Measurements from ENCODE around the gene CXCL11.
"Not testable (repeated sequence)": the region's sequence is repeated elsewhere in the genome, so short reads cannot be mapped to it uniquely, and the experiment has no call there.

Gene CXCL11

GRCh38 chr4:76035799-76036380 lies at the start of gene CXCL11:
Gene CXCL11 (minus strand): TSS chr4:76036070. CDS start chr4:76035987, 83 bp downstream.
- DNase-seq = no peak

GRCh38 chr4:76084542-76084941 lies 48.7 kb upstream of the CXCL11 start:
- no peak for DNase-seq

DNA sequence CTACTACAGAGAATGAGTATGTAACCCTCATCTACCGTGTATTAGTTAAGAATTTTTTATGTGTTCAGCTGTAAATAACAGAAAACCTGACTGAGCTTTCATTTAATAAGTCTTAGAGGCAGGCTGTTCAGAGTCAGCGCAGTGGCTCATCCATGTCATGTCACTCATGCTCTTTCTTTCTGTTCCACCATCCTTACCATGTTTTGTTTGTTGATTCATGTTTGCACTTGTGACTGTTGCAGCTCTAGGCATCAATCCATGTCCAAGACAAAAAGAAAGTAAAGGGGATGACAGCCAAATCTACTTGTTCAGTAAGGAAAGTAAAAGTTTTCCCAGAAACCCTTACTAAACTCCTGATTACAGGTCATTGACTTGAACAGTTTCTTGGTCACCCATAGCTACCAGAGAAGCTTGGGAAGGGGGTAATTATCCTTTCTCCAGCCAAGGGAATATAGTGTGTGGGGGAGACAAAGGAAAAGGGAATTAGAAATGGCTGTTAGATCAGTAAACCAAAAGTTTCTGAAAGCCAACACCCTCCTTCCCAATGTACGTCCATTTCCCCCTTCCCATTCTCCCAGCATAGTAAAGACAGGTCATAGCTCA lies 47.6 kb upstream of the CXCL11 start:
- no peak for DNase-seq

GRCh38 chr4:76078033-76078613 lies 42.3 kb upstream of the CXCL11 start:
- DNase-seq = no peak

DNA sequence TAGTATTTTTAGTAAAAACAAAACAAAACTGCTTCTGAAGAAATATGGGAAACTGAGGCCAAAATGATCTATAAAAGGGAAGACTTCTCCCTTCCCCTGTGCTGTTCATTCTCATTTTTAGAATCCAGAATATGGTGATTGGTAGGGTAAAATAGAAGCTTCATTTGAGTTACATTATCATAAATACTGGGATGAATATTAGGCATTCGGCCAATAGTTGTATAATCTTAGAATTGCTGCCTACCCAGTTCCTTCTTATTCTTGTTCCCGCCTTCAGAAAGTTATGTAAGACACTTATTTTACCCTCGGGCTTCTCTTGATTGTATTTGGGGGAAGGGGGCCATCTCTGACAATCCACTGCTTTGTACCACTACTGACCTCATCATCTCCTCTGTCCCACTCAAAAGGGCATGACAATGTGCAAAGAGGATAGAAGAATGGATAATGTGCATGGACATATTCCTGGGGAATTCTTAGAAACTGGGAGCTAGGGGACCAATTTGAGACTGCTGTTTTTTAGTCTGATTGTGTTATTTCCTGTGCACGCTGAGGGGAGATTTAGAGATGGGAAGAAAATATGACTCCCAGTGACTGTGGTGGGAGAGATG lies 39.2 kb upstream of the CXCL11 start:
- DNase-seq = no peak

GRCh38 chr4:76074468-76074867 lies 38.6 kb upstream of the CXCL11 start, which contains the start of gene ART3:
Gene ART3 (plus strand): TSS chr4:76074709. CDS start chr4:76075890, 1,181 bp downstream.
- DNase-seq = no peak

- DNase-seq = no peak
Measured at GRCh38 chr4:76072760-76073159, 36.9 kb upstream of the CXCL11 start.

- DNase-seq = peak; percentile 59
Measured at GRCh38 chr4:76067652-76068286, 31.9 kb upstream of the CXCL11 start.

GRCh38 chr4:76066546-76066945 lies 30.7 kb upstream of the CXCL11 start:
- DNase-seq = no peak

GRCh38 chr4:76061982-76062381 lies 26.1 kb upstream of the CXCL11 start:
- DNase-seq = no peak

GRCh38 chr4:76061421-76061820 lies 25.6 kb upstream of the CXCL11 start:
- DNase-seq = no peak

GRCh38 chr4:76060506-76060905 lies 24.6 kb upstream of the CXCL11 start:
- no peak for DNase-seq

- no peak for DNase-seq
Measured at GRCh38 chr4:76059750-76060149, 23.9 kb upstream of the CXCL11 start.

DNA sequence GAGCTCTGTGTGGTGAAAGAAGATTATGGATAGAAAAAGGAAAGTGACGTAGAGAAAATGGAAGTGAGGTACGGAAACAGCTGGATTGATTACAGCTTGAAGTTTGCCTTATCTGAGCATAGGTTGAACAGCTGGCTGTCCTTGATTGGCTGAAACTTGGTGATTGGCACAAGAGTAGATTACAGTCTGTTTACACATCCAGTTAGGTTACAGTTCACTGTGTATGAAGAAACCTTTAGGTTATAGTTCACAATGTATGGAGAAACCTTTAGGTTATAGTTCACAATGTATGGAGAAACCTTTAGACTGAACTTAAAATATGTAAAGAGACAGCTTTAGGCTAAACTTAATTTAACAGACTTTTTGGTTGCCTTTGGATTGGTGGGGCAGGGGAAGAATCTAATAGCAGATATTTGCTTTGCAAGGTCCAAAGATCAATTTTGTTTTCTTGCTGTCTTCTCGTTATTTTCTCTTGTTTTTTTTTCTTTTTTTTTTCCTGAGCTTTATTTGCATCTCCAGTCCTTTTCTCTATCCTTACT lies 23.1 kb upstream of the CXCL11 start:
- DNase-seq = no peak

GRCh38 chr4:76058302-76058701 lies 22.4 kb upstream of the CXCL11 start:
- no peak for DNase-seq

DNA sequence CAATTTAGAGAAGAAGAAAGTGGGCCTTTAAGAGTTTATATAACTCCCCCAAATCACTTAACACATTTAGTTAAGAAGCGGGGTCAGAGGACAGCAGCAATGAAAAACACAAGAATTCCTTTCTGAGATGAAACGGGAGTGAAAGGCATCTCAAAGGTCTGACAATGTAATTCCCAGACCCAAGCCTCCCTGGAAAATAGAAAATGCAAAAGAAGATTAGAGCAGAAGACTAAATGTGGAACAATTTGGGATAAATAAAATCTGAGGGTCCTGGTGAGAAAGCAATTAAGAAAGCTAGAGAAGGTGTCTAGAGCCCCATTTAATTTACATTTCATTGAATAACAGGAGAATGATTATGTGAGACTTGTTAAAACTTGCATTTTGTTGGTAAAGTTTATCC lies 19.6 kb upstream of the CXCL11 start:
- no peak for DNase-seq

GRCh38 chr4:76055016-76055415 lies 19.1 kb upstream of the CXCL11 start:
- peak; percentile 47 for DNase-seq

DNA sequence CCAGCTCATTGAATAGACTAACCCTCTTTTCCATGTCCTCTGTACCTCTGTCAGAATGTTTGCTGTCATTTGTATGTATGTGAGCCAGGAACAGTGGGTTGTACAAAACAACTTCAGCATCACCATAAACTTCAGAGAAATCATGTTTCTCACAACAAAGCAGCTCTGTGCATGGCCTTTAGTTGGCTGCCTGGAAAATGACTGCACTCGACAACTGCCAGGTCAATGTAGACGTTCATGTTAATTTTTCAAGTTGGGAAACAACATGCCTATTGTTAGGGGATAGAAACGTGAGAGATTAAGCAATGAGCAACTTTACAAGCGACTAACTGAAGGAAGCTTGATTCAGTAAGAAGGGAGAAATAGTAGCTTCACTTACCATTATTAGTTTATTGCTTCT lies 17.9 kb upstream of the CXCL11 start:
- no peak for DNase-seq

DNA sequence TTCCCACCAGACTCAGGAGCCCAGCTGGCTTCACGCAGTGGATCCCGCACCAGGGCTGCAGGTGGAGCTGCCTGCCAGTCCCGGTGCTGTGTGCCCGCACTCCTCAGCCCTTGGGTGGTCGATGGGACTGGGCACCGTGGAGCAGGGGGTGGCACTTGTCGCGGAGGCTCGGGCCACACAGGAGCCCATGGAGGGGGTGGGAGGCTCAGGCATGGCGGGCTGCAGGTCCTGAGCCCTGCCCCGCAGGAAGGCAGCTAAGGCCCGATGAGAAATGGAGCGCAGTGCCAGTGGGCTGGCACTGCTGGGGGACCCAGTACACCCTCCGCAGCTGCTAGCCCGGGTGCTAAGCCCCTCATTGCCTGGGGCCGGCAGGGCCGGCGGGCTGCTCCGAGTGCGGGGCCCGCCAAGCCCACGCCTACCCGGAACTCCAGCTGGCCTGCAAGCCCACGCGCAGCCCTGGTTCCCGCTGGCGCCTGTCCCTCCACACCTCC lies 14.7 kb upstream of the CXCL11 start:
- not testable (repeated sequence) for DNase-seq

GRCh38 chr4:76049860-76050416 lies 14.1 kb upstream of the CXCL11 start:
- not testable (repeated sequence) for DNase-seq

DNA sequence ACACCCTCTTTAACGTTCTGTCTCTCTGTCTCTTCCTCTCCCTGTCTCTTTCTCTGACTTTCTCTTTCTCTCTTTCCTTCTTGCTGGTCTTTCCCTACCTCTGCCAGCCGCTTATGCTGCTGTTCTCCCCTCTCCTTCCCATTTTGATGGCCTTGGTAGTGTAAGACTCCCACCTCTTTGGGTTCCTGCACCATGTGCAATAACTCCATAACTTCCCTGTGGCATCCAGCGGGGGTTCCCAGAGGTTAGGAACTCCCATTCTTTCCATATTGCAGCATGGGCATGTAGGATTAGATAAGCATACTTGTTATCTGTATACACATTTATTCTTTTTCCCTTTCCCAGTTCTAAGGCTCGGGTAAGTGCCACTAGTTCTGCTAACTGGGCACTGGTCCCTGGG lies 8.8 kb upstream of the CXCL11 start:
- DNase-seq = not testable (repeated sequence)

GRCh38 chr4:76043306-76043705 lies 7.4 kb upstream of the CXCL11 start:
- not testable (repeated sequence) for DNase-seq
